Fibroblast of the aortic adventitia (primary cell): ENCODE results near the gene FLNB. TPM values are rescaled to one million over a fixed set of nuclear protein-coding genes. Genes with fewer than 3 reads are reported as not detected.

ENCODE experiments used
- DNase-seq: peaks from one replicate; pipeline ENCODE4 v3.0.0-alpha.2; 2010; ENCODE audit warnings: low read depth
- H3K4me3 ChIP-seq: 2 replicates; pipeline ENCODE4 v1.5.1; 2011; ENCODE audit warnings: low read depth, mild to moderate bottlenecking, control low read depth, low read length, moderate library complexity
- CTCF ChIP-seq: IDR thresholded peaks from 2 replicates; pipeline ENCODE4 v1.5.1; 2011; ENCODE audit warnings: mild to moderate bottlenecking, low read length, control low read depth, inconsistent platforms; ENCODE audit not compliant: insufficient read depth
- total RNA-seq: library from RNA; depleted of rRNA; stranded (reverse); fragments of >200 nt; gene quantifications from 2 replicates; pipeline ENCODE4 v1.2.3, GENCODE V29; 2012; ENCODE audit warnings: low replicate concordance

Gene FLNB
- total RNA-seq, 1 donor: 69.0 TPM

- no peak for TF ChIP-seq CTCF
- DNase-seq: no peak
- H3K4me3 ChIP-seq: no peak overlapping the region
These were observed 6.2 kb upstream of the FLNB start for GRCh38 chr3:58001979-58002378.

- H3K4me3 ChIP-seq: no peak overlapping the region
- TF ChIP-seq CTCF: no peak
- DNase-seq: no peak
These were observed 5.1 kb upstream of the FLNB start for GRCh38 chr3:58003093-58003492.

GRCh38 chr3:58004973-58005372 is 3.2 kb upstream of the FLNB start:
- peak; percentile 48 for DNase-seq
- TF ChIP-seq CTCF: no peak
- H3K4me3 ChIP-seq: no peak overlapping the region

- no peak for TF ChIP-seq CTCF
- peak; percentile 83 for DNase-seq
- no peak overlapping the region for H3K4me3 ChIP-seq
These were observed 2.6 kb upstream of the FLNB start for GRCh38 chr3:58005669-58006068.

- DNase-seq: no peak
- H3K4me3 ChIP-seq: no peak overlapping the region
- TF ChIP-seq CTCF: no peak
These were observed 1.6 kb upstream of the FLNB start for GRCh38 chr3:58006661-58007060.

GRCh38 chr3:58009026-58009748 is 965 bp downstream of the FLNB start:
- no peak for DNase-seq
- TF ChIP-seq CTCF: no peak
- H3K4me3 ChIP-seq: peak overlapping the region; percentile 100
